Natural killer cell (primary cell): ENCODE results near the gene MAGEA8. TPM values are rescaled to one million over a fixed set of nuclear protein-coding genes. Genes with fewer than 3 reads are reported as not detected.
"Not testable (repeated sequence)": the region's sequence is repeated elsewhere in the genome, so short reads cannot be mapped to it uniquely, and the experiment has no call there.

Experiments used
- ATAC-seq, 3 donors: fragments of 150-1000 bp in 2 of 3; fragments of 200-7000 bp in 1 of 3; cut with Tn5 transposase; 1 replicate in 1 of 3; 2 replicates in 2 of 3; pipeline ENCODE4 v1.10.0; 2021; ENCODE audit warnings: mild to moderate bottlenecking in 2 of 3, moderate library complexity in 2 of 3
- DNase-seq, 2 donors: peaks; one replicate each; pipeline versions ENCODE4 v3.0.0 to v3.0.0-alpha.2; 2013 to 2021; ENCODE audit warnings: mixed read lengths in 1 of 2
- H3K27ac ChIP-seq: one replicate; pipeline ENCODE4 v1.5.1; 2013; ENCODE audit warnings: mild to moderate bottlenecking, low read length
- H3K27me3 ChIP-seq: one replicate; pipeline ENCODE4 v1.6.1; 2013; ENCODE audit warnings: low read length; ENCODE audit not compliant: control insufficient read depth, insufficient read depth
- H3K36me3 ChIP-seq: one replicate; pipeline ENCODE4 v1.6.1; 2013; ENCODE audit warnings: low read length; ENCODE audit not compliant: control insufficient read depth, insufficient read depth
- H3K4me1 ChIP-seq: one replicate; pipeline ENCODE4 v1.6.1; 2013; ENCODE audit warnings: low read length; ENCODE audit not compliant: control insufficient read depth, insufficient read depth
- H3K4me3 ChIP-seq: one replicate; pipeline ENCODE4 v1.5.1; 2013; ENCODE audit warnings: low read length
- H3K9me3 ChIP-seq: one replicate; pipeline ENCODE4 v1.6.1; 2013; ENCODE audit warnings: low read length; ENCODE audit not compliant: control insufficient read depth, insufficient read depth
- H3K27ac Mint-ChIP-seq, 2 donors: one replicate each; pipeline ENCODE4 v1.8.0; 2022; ENCODE audit warnings: mild to moderate bottlenecking in 2 of 2, mixed read lengths in 2 of 2, moderate library complexity in 1 of 2
- H3K27me3 Mint-ChIP-seq, 2 donors: one replicate each; pipeline ENCODE4 v1.8.0; 2022; ENCODE audit warnings: low read depth in 2 of 2, mixed read lengths in 2 of 2
- H3K36me3 Mint-ChIP-seq: one replicate; pipeline ENCODE4 v1.8.0; 2022; ENCODE audit warnings: mixed read lengths
- H3K4me1 Mint-ChIP-seq, 2 donors: one replicate each; pipeline ENCODE4 v1.8.0; 2022; ENCODE audit warnings: mixed read lengths in 2 of 2
- H3K4me3 Mint-ChIP-seq: one replicate; pipeline ENCODE4 v1.8.0; 2022; ENCODE audit warnings: mild to moderate bottlenecking, moderate library complexity, mixed read lengths
- H3K9me3 Mint-ChIP-seq, 2 donors: one replicate each; pipeline ENCODE4 v1.8.0; 2022; ENCODE audit warnings: mixed read lengths in 2 of 2
- WGBS: methylation state at CpG from one replicate; pipeline ENCODE4 v1.1.7; 2013; ENCODE audit warnings: missing lambda C conversion rate; ENCODE audit not compliant: insufficient coverage; 5-methylcytosine and 5-hydroxymethylcytosine counted together
- intact Hi-C: fragments of 100-400 bp; cut with micrococcal nuclease; formaldehyde crosslinking; loops from one replicate; pipeline ENCODE4 v1.14.2; 2022
- total RNA-seq, 4 donors: library from RNA; stranded (reverse); fragments of 120-200 nt in 1 of 4; gene quantifications; one replicate each; pipeline versions ENCODE4 v1.2.3 to v1.2.4, GENCODE V29; 2013 to 2022
- TF ChIP-seq, protein P1 (sequence below): fragments of 200-600 bp; IDR thresholded peaks from one replicate; pipeline ENCODE4 v1.8.0; 2022; ENCODE audit warnings: antibody characterized with exemption

MAGEA8 gene
- total RNA-seq, 3 donors from 2014 or later (not counting 1 experiment from before 2014, with no cell fraction given) = not detected

DNA sequence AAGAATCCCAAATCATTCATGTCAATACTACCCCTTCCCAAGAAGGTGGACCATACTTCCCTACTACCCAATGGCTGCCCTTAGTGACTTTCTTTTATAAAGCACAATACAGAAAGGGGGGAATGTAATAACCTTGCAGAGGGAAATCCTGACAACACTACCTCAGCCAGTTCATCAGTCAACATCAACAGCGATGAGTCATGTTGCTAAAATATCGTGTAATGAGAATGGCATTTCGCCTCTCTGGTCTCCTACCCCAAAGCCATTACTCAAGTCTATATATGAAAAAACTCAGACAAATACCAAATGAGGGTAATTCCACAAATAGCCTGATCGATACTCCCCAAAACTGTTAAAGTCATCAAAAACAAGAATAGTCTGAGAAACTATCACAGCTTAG is 3.3 kb upstream of the MAGEA8 start:
- Histone ChIP-seq H3K4me3 (no peak overlapping the region), H3K27ac (no peak overlapping the region), H3K4me1 (peaks cover 10% of the 10 kb centered on the region), H3K9me3 (no peaks in the 10 kb centered on the region), H3K27me3 (no peaks in the 10 kb centered on the region), H3K36me3 (no peaks in the 10 kb centered on the region)
- no peaks in the 10 kb centered on the region for H3K36me3 Mint-ChIP-seq
- WGBS = 96% methylated on average over 3 of the region's 4 CpGs
- H3K9me3 Mint-ChIP-seq = no peaks in the 10 kb centered on the region
- no peak overlapping the region for H3K4me3 Mint-ChIP-seq
- DNase-seq (no peak), ATAC-seq (no peak)
- TF ChIP-seq, protein P1, sequence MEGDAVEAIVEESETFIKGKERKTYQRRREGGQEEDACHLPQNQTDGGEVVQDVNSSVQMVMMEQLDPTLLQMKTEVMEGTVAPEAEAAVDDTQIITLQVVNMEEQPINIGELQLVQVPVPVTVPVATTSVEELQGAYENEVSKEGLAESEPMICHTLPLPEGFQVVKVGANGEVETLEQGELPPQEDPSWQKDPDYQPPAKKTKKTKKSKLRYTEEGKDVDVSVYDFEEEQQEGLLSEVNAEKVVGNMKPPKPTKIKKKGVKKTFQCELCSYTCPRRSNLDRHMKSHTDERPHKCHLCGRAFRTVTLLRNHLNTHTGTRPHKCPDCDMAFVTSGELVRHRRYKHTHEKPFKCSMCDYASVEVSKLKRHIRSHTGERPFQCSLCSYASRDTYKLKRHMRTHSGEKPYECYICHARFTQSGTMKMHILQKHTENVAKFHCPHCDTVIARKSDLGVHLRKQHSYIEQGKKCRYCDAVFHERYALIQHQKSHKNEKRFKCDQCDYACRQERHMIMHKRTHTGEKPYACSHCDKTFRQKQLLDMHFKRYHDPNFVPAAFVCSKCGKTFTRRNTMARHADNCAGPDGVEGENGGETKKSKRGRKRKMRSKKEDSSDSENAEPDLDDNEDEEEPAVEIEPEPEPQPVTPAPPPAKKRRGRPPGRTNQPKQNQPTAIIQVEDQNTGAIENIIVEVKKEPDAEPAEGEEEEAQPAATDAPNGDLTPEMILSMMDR = no peak
- H3K27me3 Mint-ChIP-seq = peaks cover 13 to 46% of the 10 kb centered on the region in 2 donors
- peaks cover 8% of the 10 kb centered on the region in 2 donors for H3K4me1 Mint-ChIP-seq
- intact Hi-C loops = loop anchor here (10.0 kb wide), 1 partner anchor 57 kb away; the partner anchor contains the start of gene EOLA2
- H3K27ac Mint-ChIP-seq = no peak overlapping the region

DNA sequence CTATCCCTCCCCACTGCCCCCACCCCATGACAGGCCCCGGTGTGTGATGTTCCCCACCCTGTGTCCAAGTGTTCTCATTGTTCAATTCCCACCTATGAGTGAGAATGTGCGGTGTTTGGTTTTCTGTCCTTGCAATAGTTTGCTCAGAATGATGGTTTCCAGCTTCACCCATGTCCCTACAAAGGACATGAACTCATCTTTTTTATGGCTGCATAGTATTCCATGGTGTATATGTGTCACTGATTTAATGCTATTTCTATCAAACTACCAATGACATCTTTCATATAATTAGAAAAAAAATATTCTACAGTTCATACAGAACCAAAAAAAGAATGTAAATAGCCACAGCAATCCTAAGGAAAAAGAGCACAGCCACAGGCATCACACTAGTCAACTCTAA is 9.8 kb downstream of the MAGEA8 start:
- H3K36me3 Mint-ChIP-seq, ATAC-seq, H3K4me1 ChIP-seq, H3K27ac ChIP-seq, intact Hi-C loops, H3K27me3 ChIP-seq, H3K36me3 ChIP-seq, H3K4me3 ChIP-seq, H3K27ac Mint-ChIP-seq, H3K27me3 Mint-ChIP-seq, H3K9me3 Mint-ChIP-seq, DNase-seq, H3K4me3 Mint-ChIP-seq, H3K9me3 ChIP-seq, H3K4me1 Mint-ChIP-seq: not testable (repeated sequence)
- no CpG with 5 or more reads among the region's 2 CpGs for WGBS

DNA sequence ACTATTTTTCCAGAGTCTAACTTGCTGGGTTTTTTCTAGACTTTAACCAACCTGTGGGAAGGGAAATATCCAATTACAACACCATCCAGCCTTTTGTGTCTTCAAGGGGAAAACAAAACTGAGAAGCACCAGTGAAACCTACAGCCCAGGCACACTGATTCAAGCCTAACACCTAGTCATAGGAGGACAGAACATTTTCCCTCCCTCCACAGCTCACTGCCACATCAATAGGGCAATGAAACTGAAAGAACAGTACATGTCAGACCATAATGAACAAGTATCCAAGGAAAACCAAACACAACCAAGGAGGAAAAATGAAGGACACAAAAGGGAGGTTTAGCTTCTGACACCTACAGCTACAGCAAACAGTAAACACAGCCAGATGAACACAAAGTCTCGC is 17.6 kb downstream of the MAGEA8 start:
- H3K4me3 Mint-ChIP-seq = no peak overlapping the region
- intact Hi-C loops = no loop called here
- no peaks in the 10 kb centered on the region for H3K27me3 ChIP-seq
- no peak overlapping the region for H3K27ac ChIP-seq
- ATAC-seq = no peak
- no CpG with 5 or more reads among the region's 1 CpG for WGBS
- H3K9me3 ChIP-seq = no peaks in the 10 kb centered on the region
- peaks cover 0 to 9% of the 10 kb centered on the region in 2 donors for H3K27me3 Mint-ChIP-seq
- no peaks in the 10 kb centered on the region for H3K36me3 ChIP-seq
- no peaks in the 10 kb centered on the region for H3K4me1 Mint-ChIP-seq
- DNase-seq = no peak
- no peak overlapping the region for H3K27ac Mint-ChIP-seq
- no peaks in the 10 kb centered on the region for H3K36me3 Mint-ChIP-seq
- no peaks in the 10 kb centered on the region for H3K4me1 ChIP-seq
- no peak overlapping the region for H3K4me3 ChIP-seq
- TF ChIP-seq, protein P1 = no peak
- no peaks in the 10 kb centered on the region for H3K9me3 Mint-ChIP-seq

DNA sequence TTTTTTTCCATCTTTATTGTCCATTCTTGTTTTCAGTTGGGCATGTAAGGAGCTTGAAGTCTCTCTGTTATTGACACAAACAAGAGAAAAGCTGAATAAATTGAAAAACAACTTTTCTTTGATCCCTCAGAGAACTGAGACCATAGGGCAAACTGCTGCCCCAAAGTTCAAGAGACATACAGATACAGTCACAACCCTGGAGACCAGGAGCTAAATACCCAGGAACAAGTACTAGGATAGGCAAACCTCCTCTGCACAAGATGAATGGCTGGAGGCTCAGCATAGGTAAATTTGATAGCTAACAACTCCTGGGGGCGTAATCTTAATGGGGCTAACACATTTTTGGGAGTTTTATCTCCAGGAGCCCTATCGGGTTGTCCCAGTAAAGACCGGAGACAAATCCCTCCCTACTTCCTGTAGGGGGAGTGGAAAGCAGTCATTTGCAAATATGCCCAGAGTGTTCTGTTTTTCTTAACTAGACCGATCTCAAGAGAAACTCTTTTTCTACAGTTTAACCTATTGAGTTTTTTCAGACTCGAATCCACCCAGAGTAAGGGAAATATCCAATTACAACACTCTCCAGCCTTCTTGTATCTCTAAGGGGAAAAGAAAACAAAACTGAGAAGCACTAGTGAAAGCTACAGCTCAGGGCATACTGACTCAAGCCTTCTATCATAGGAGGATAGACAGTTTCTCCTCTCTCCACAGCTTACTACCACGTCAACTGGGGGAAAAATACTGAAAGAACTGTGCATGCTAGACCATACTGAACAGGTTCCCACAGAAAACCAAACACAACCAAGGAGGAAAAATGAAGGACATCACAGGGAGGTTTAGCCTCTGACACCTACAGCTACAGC is 23.1 kb downstream of the MAGEA8 start:
- Histone ChIP-seq H3K9me3 (no peaks in the 10 kb centered on the region), H3K27me3 (no peaks in the 10 kb centered on the region), H3K27ac (no peak overlapping the region), H3K4me1 (no peaks in the 10 kb centered on the region), H3K4me3 (no peak overlapping the region), H3K36me3 (no peaks in the 10 kb centered on the region)
- no CpG with 5 or more reads among the region's 6 CpGs for WGBS
- intact Hi-C loops = no loop called here
- H3K9me3 Mint-ChIP-seq = no peaks in the 10 kb centered on the region
- H3K36me3 Mint-ChIP-seq = no peaks in the 10 kb centered on the region
- ATAC-seq (no peak), DNase-seq (no peak)
- peak overlapping the region in 1 of 2 donors; percentile 67 for H3K27ac Mint-ChIP-seq
- TF ChIP-seq, protein P1 = no peak
- peaks cover 5 to 10% of the 10 kb centered on the region in 2 donors for H3K4me1 Mint-ChIP-seq
- peak overlapping the region; percentile 14 for H3K4me3 Mint-ChIP-seq
- peaks cover 0 to 6% of the 10 kb centered on the region in 2 donors for H3K27me3 Mint-ChIP-seq
